HCT116 (cell line): ENCODE results near the gene SAMHD1. TPM values are rescaled to one million over a fixed set of nuclear protein-coding genes. Genes with fewer than 3 reads are reported as not detected.
"Not testable (repeated sequence)": the region's sequence is repeated elsewhere in the genome, so short reads cannot be mapped to it uniquely, and the experiment has no call there.

ENCODE experiments used
- ATAC-seq: fragments of 200-7000 bp; cut with Tn5 transposase; 2 replicates; pipeline ENCODE4 v1.9.1; 2020; ENCODE audit warnings: mild to moderate bottlenecking, moderate library complexity
- BruUV-seq: library from RNA; stranded (reverse); fragments of 400-500 nt; replicated peaks from 2 replicates; lab custom pipeline; 2021; lab: Mats Ljungman, UMichigan
- CTCF ChIA-PET: fragments of 300-600 bp; sonication (Branson Sonifier 250); formaldehyde crosslinking; loops from one replicate; lab custom pipeline; 2021; ENCODE audit warnings: antibody characterized with exemption; lab: Charles Lee
- POLR2A ChIA-PET: fragments of 300-600, 350-600 bp; sonication (Branson Sonifier 250); formaldehyde crosslinking; loops from one replicate; lab custom pipeline; 2021; ENCODE audit warnings: antibody characterized with exemption; lab: Charles Lee
- RAD21 ChIA-PET, 2 experiments: fragments of 300-600 bp; sonication (Branson Sonifier 250); formaldehyde crosslinking; loops; one replicate each; lab custom pipeline; 2023; ENCODE audit warnings: low total read pairs in 2 of 2; ENCODE audit not compliant: uncharacterized antibody in 2 of 2, unreplicated experiment in 2 of 2, low non-redundant PET in 1 of 2; lab: Charles Lee
- DNase-seq: peaks from one replicate; pipeline ENCODE4 v3.0.0-alpha.2; 2010; ENCODE audit warnings: low read depth, low spot score
- H2AFZ ChIP-seq: fragments of 200-600 bp; shearing (Covaris generic), sonication (generic); 2 replicates; pipeline ENCODE4 v1.6.1; 2017; ENCODE audit warnings: low read depth, mixed run types, mixed read lengths, antibody characterized with exemption, low read length; ENCODE audit not compliant: poor library complexity, severe bottlenecking
- H3K27ac ChIP-seq: 2 replicates; pipeline ENCODE4 v1.5.1; 2012; ENCODE audit warnings: low read depth, low read length
- H3K27me3 ChIP-seq: fragments of 200-600 bp; sonication (generic); 2 replicates; pipeline ENCODE4 v1.6.1; 2016; ENCODE audit warnings: mixed run types, low read length, mixed read lengths; ENCODE audit not compliant: insufficient read depth
- H3K36me3 ChIP-seq, 2 experiments: fragments of 200-500 bp in 1 of 2; fragments of 200-600 bp in 1 of 2; sonication (Bioruptor generic) in 1 of 2; sonication (generic) in 1 of 2; 2 replicates each; pipeline versions ENCODE4 v1.5.1 to v1.6.1; 2014 to 2016; ENCODE audit warnings: low read length in 2 of 2, inconsistent platforms in 1 of 2, mixed read lengths in 1 of 2, mixed run types in 1 of 2; ENCODE audit not compliant: insufficient read depth in 2 of 2, control insufficient read depth in 1 of 2
- H3K4me1 ChIP-seq, 2 experiments: fragments of 200-600 bp in 1 of 2; sonication (generic) in 1 of 2; 2 replicates each; pipeline versions ENCODE4 v1.5.1 to v1.6.1; 2012 to 2017; ENCODE audit warnings: low read length in 2 of 2, inconsistent platforms in 1 of 2, mild to moderate bottlenecking in 1 of 2, mixed read lengths in 1 of 2, mixed run types in 1 of 2, moderate library complexity in 1 of 2; ENCODE audit not compliant: insufficient read depth in 2 of 2, control insufficient read depth in 1 of 2
- H3K4me2 ChIP-seq: fragments of 200-600 bp; sonication (generic); 2 replicates; pipeline ENCODE4 v1.6.1; 2017; ENCODE audit warnings: mixed run types, low read length, mixed read lengths
- H3K4me3 ChIP-seq, 2 experiments: fragments of 200-600 bp in 1 of 2; sonication (generic) in 1 of 2; replicated peaks in 1 of 2; 2 replicates each; pipeline ENCODE4 v1.5.1; 2011 to 2016; ENCODE audit warnings: low read length in 2 of 2, control low read depth in 1 of 2, low read depth in 1 of 2, mild to moderate bottlenecking in 1 of 2, mixed read lengths in 1 of 2, mixed run types in 1 of 2
- H3K79me2 ChIP-seq: fragments of 200-600 bp; sonication (generic); 2 replicates; pipeline ENCODE4 v1.6.1; 2017; ENCODE audit warnings: mild to moderate bottlenecking, mixed run types, low read length, moderate library complexity, mixed read lengths; ENCODE audit not compliant: insufficient read depth
- H3K9ac ChIP-seq: fragments of 200-600 bp; sonication (generic); 2 replicates; pipeline ENCODE4 v1.6.1; 2016; ENCODE audit warnings: low read length, mixed read lengths
- H3K9me2 ChIP-seq: fragments of 200-600 bp; sonication (generic), shearing (Covaris generic); 2 replicates; pipeline ENCODE4 v1.6.1; 2017; ENCODE audit warnings: mixed run types, mild to moderate bottlenecking, moderate library complexity; ENCODE audit not compliant: insufficient read depth
- H3K9me3 ChIP-seq, 2 experiments: fragments of 200-500 bp in 1 of 2; fragments of 200-600 bp in 1 of 2; sonication (Bioruptor generic) in 1 of 2; sonication (generic) in 1 of 2; 2 replicates each; pipeline ENCODE4 v1.6.1; 2014 to 2017; ENCODE audit warnings: low read length in 2 of 2, mixed read lengths in 2 of 2, inconsistent platforms in 1 of 2, low read depth in 1 of 2, mild to moderate bottlenecking in 1 of 2, mixed run types in 1 of 2, moderate library complexity in 1 of 2; ENCODE audit not compliant: control insufficient read depth in 1 of 2, insufficient read depth in 1 of 2
- H4K20me1 ChIP-seq: fragments of 200-600 bp; sonication (generic), shearing (Covaris generic); 2 replicates; pipeline ENCODE4 v1.6.1; 2017; ENCODE audit warnings: mixed run types, mild to moderate bottlenecking, moderate library complexity; ENCODE audit not compliant: insufficient read depth
- ATF3 ChIP-seq: IDR thresholded peaks from 2 replicates; pipeline ENCODE4 v1.6.1; 2012
- CBX3 ChIP-seq: IDR thresholded peaks from 2 replicates; pipeline ENCODE4 v1.6.1; 2012; ENCODE audit warnings: low read depth
- ELF1 ChIP-seq: IDR thresholded peaks from 2 replicates; pipeline ENCODE4 v1.6.1; 2012; ENCODE audit warnings: low read depth, borderline replicate concordance
- EZH2 ChIP-seq: fragments of 200-600 bp; sonication (generic); IDR thresholded peaks from 2 replicates; pipeline ENCODE4 v1.6.1; 2017; ENCODE audit warnings: antibody characterized with exemption, mixed run types
- EZH2phosphoT487 ChIP-seq: fragments of 200-600 bp; IDR thresholded peaks from 2 replicates; pipeline ENCODE4 v1.6.1; 2018; ENCODE audit warnings: antibody characterized with exemption, borderline replicate concordance
- FOSL1 ChIP-seq: IDR thresholded peaks from 2 replicates; pipeline ENCODE4 v1.6.1; 2012; ENCODE audit warnings: low read depth
- JUND ChIP-seq: IDR thresholded peaks from 2 replicates; pipeline ENCODE4 v1.6.1; 2012
- POLR2AphosphoS5 ChIP-seq: IDR thresholded peaks from 2 replicates; pipeline ENCODE4 v1.6.1; 2011; ENCODE audit warnings: mild to moderate bottlenecking, low read depth, low read length, moderate library complexity
- REST ChIP-seq: IDR thresholded peaks from 2 replicates; pipeline ENCODE4 v1.6.1; 2012; ENCODE audit warnings: low read depth
- SIN3A ChIP-seq: IDR thresholded peaks from 2 replicates; pipeline ENCODE4 v1.6.1; 2012; ENCODE audit warnings: low read depth
- SRF ChIP-seq: IDR thresholded peaks from 2 replicates; pipeline ENCODE4 v1.6.1; 2012; ENCODE audit warnings: low read depth
- YY1 ChIP-seq: IDR thresholded peaks from 2 replicates; pipeline ENCODE4 v1.6.1; 2011; ENCODE audit warnings: low read length, low read depth, moderate library complexity, mild to moderate bottlenecking; ENCODE audit not compliant: insufficient replicate concordance; ENCODE audit errors: extremely low read depth
- ZFX ChIP-seq: fragments of 450-650 bp; IDR thresholded peaks from 2 replicates; pipeline ENCODE4 v1.6.1; 2017
- ZNF274 ChIP-seq: fragments of 200-500 bp; sonication (Bioruptor generic); IDR thresholded peaks from 2 replicates; pipeline ENCODE4 v1.6.1; 2014; ENCODE audit warnings: mild to moderate bottlenecking, low read depth, low read length, inconsistent platforms
- intact Hi-C: fragments of 100-400 bp; cut with micrococcal nuclease; formaldehyde crosslinking; loops from 2 replicates; pipeline ENCODE4 v1.10.0; 2022
- total RNA-seq: library from RNA; stranded (reverse); gene quantifications from one replicate; pipeline ENCODE4 v1.2.1, GENCODE V29; 2021; ENCODE audit not compliant: unreplicated experiment

The SAMHD1 gene
- total RNA-seq, 1 experiment from 2014 or later = 21.4 TPM

GRCh38 chr20:36936341-36936740 is 15.2 kb downstream of the SAMHD1 start:
- Histone ChIP-seq H3K79me2 (no peaks in the 10 kb centered on the region), H4K20me1 (no peaks in the 10 kb centered on the region), H3K27me3 (no peaks in the 10 kb centered on the region), H3K9ac (no peak overlapping the region), H3K4me2 (no peak overlapping the region), H2AFZ (no peak overlapping the region), H3K9me2 (no peaks in the 10 kb centered on the region), H3K36me3 (no peaks in the 10 kb centered on the region), H3K27ac (no peak overlapping the region), H3K9me3 (no peaks in the 10 kb centered on the region), H3K4me1 (no peaks in the 10 kb centered on the region), H3K4me3 (no peak overlapping the region)
- ATAC-seq = no peak
- ChIA-PET CTCF (no interaction called here), RAD21 (no interaction called here), POLR2A (no interaction called here)
- no peak for TF ChIP-seq ZNF274
- no peak for TF ChIP-seq JUND
- TF ChIP-seq SIN3A = no peak
- no peak for TF ChIP-seq EZH2
- TF ChIP-seq SRF = no peak
- no peak for TF ChIP-seq ATF3
- no peak for TF ChIP-seq REST
- TF ChIP-seq FOSL1 = no peak
- no peak for TF ChIP-seq CBX3
- no peak for TF ChIP-seq ZFX
- TF ChIP-seq EZH2phosphoT487 = no peak
- no peak for TF ChIP-seq YY1
- no peak for TF ChIP-seq POLR2AphosphoS5
- no peak for TF ChIP-seq ELF1
- no peak for DNase-seq
- no TSS peak for BruUV-seq
- intact Hi-C loops = no loop called here

DNA sequence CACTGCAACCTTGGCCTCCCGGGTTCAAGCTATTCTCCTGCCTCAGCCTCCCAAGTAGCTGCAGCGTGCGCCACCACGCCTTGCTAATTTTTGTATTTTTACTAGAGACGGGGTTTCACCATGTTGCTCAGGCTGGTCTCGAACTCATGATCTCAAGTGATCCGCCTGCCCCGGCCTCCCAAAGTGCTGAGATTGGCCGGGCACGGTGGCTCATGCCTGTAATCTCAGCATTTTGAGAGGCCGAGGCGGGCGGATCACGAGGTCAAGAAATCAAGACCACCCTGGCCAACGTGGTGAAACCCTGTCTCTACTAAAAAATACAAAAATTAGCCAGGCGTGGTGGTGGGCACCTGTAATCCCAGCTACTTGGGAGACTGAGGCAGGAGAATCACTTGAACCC is 17.9 kb downstream of the SAMHD1 start:
- RAD21 ChIA-PET, H3K36me3 ChIP-seq, H3K9me2 ChIP-seq, H2AFZ ChIP-seq, ATAC-seq, intact Hi-C loops, BruUV-seq, H3K9ac ChIP-seq, H3K79me2 ChIP-seq, H3K9me3 ChIP-seq, H4K20me1 ChIP-seq, CTCF ChIA-PET, H3K4me3 ChIP-seq, H3K27ac ChIP-seq, DNase-seq, H3K4me2 ChIP-seq, H3K27me3 ChIP-seq, POLR2A ChIA-PET: not testable (repeated sequence)
- H3K4me1 ChIP-seq = peaks cover 0 to 10% of the 10 kb centered on the region in 2 experiments; a peak in 2 of 4 replicates
